GM10266 (cell line): ENCODE measurements around the gene RAB6A.
"Not testable (repeated sequence)": the region's sequence is repeated elsewhere in the genome, so short reads cannot be mapped to it uniquely, and the experiment has no call there.

Experiments used
- DNase-seq: peaks from one replicate; pipeline ENCODE4 v3.0.0; 2012; ENCODE audit errors: extremely low spot score
- TF ChIP-seq, protein P1 (sequence below): IDR thresholded peaks from 2 replicates; pipeline ENCODE4 v1.5.1; 2012; ENCODE audit warnings: mild to moderate bottlenecking, low read depth; ENCODE audit not compliant: control insufficient read depth, insufficient read depth; ENCODE audit errors: missing control alignments

RAB6A gene

DNA sequence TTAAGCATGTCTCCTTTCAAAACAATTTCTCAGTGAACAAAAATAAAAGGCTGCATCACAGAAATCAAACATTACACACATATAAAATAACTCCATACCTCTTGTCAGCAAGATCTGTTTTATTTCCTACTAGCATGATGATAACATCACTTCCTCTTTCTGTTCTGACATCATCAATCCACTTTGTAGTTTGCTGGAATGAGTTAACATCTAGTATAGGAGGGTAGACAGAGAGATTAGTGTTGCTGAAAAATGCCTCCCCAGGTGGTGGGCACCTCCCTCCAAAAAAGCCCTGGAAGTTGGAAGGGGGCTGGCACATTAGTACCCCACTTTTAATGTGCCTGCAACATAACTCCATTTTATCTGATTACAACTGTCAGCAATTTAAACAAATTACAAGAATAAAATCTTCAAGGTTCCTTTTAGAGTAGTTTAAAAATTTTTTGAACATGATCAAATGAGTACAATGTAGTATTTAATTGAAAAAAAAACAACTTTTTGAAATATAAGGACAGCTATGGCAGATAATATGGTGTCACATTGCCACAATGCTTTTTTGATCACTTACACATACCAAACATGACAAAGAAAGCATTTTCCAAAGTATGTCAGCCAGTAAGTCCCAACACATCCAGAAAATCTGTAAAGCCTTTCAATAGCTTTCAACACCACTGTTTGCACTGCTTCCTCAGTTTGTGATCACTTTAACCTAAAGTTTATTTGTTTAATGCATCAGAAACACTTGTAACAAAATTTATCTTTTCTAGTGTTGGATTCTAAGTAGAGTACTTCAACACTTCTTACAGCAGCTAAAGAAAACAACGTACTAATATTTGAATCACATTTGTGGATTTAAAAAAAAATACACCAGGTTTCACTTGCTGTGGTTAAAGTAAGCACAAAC is 44.5 kb downstream of the RAB6A start:
- TF ChIP-seq, protein P1, sequence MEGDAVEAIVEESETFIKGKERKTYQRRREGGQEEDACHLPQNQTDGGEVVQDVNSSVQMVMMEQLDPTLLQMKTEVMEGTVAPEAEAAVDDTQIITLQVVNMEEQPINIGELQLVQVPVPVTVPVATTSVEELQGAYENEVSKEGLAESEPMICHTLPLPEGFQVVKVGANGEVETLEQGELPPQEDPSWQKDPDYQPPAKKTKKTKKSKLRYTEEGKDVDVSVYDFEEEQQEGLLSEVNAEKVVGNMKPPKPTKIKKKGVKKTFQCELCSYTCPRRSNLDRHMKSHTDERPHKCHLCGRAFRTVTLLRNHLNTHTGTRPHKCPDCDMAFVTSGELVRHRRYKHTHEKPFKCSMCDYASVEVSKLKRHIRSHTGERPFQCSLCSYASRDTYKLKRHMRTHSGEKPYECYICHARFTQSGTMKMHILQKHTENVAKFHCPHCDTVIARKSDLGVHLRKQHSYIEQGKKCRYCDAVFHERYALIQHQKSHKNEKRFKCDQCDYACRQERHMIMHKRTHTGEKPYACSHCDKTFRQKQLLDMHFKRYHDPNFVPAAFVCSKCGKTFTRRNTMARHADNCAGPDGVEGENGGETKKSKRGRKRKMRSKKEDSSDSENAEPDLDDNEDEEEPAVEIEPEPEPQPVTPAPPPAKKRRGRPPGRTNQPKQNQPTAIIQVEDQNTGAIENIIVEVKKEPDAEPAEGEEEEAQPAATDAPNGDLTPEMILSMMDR, result no peak
- DNase-seq, result no peak

DNA sequence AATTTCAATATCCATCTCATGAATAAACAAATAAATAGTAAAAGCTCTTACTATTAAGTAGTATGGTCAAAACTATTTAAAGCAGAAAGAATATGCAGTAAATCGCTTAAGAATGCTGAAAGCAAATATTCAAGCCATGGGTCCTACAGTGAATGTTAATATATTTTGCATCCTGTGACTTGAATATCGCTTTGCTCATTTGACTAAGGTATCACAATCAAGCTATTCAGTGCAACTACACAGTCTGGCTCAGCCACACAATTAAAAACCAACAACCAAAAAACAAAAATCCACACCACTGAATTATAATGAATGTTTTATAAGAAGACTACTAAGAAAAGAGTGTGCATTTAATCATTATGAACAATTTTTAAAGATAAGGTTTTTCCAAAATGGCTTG is 45.3 kb downstream of the RAB6A start:
- TF ChIP-seq, protein P1, result no peak
- no peak for DNase-seq

DNA sequence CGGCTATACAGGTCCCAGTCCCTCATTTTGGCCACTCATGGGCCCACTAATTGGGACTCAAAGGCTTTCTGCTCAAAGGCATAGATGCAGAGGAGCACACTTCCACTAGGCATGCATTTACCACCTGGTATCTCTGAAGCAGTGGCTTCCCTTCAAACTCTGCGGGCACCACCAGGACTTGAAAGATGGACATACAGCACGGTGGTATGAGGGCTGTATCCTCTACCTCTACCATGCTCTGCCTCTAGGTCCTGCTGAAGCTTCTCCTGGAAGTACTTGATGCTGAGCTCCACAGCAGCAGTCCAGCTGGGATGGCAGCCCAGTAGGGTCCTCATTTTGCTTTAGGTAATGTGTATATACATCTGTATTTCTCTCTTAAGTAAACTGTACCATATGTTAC is 49.9 kb downstream of the RAB6A start:
- TF ChIP-seq, protein P1, result no peak
- no peak for DNase-seq

DNA sequence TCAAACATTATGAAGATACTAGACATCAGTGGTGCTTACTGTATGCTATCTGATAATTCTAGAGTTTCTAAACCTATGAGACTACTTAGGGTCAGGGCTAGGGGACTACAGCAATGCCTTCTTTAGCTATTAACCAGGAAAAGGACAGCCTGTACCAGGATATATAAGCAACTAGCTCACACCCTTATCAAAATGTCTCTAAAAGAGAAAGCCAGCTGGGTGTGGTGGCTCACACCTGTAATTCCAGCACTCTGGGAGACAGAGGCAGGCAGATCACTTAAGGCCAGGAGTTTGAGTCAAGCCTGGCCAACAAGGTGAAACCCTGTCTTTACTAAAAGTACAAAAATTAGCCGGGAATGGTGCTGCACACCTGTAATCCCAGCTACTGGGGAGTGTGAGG is 55.8 kb downstream of the RAB6A start:
- no peak for DNase-seq
- TF ChIP-seq, protein P1, result no peak

DNA sequence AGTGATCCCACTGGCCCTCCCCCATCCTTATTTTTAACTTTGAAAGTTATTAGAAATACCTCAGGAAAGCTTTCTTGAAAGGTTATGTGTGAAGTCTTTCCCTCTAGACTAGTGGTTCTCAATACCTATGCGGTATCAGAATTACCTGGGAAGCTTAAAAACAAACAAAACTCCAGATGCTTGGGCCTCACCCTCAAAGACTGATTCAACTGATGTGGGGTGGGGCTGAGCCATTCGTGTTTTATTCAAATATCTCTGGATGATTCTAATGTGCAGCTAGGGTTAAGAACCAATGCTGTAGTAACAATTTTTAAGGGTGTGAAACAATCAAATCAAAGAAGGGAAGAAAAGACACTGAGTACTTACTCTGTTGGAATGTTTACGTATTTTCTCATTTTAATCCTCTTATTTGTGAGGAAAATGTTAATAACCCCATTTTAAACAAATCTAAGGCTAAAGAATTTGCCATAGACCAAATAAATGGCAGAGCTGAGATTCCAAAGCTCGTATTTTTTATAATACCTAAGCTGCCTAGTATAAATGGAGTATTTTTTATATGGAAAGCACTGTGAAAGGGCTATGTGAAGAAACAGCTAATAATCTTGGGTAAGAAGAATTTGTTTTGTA is 66.9 kb downstream of the RAB6A start:
- no peak for DNase-seq
- TF ChIP-seq, protein P1, result no peak

DNA sequence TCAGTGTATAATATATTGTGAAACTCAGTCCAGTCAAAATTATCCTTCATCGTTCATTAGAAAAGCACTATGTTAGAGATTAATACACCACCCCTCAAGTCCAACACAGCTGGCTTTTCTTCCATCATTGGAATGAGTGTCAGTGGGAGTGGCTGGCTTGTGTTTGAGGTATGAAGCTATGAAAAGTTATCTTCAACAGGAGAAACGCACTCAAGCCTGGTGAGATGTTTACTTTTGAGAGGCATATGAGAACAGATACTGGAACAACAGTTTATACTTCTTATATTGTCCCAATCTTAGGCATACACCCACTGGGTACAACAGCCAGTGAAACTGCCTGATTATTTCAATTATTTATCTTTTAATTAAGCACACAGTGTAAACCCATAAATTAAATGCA is 80.2 kb downstream of the RAB6A start:
- TF ChIP-seq, protein P1, result no peak
- no peak for DNase-seq

DNA sequence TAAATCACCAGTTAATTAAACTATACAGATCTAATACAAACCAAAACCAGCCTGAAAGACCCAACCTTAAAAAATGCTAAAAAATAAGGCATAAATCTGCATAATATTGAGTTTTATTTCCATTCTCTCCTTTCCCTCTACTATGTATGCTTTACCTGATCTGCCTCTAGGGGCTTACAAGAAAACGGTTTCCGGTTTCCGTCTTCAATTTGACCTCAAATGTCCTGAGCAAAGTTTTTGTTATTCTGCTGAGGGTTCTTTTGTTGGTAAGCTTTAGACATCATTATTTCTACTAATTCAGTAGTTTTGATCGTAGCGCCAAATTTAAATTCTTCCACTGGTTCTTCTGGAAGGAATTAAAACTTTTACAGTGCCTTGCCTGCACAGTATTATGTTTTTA is 84.3 kb downstream of the RAB6A start:
- DNase-seq, result not testable (repeated sequence)
